Anterior cingulate cortex (tissue), 58 donors: Measurements from ENCODE around the gene MAGED1.

Experiments
- DNase-seq, 58 donors: peaks; one replicate each; lab custom pipeline; 2025; lab: John Stamatoyannopoulos, UW

MAGED1 gene

DNA sequence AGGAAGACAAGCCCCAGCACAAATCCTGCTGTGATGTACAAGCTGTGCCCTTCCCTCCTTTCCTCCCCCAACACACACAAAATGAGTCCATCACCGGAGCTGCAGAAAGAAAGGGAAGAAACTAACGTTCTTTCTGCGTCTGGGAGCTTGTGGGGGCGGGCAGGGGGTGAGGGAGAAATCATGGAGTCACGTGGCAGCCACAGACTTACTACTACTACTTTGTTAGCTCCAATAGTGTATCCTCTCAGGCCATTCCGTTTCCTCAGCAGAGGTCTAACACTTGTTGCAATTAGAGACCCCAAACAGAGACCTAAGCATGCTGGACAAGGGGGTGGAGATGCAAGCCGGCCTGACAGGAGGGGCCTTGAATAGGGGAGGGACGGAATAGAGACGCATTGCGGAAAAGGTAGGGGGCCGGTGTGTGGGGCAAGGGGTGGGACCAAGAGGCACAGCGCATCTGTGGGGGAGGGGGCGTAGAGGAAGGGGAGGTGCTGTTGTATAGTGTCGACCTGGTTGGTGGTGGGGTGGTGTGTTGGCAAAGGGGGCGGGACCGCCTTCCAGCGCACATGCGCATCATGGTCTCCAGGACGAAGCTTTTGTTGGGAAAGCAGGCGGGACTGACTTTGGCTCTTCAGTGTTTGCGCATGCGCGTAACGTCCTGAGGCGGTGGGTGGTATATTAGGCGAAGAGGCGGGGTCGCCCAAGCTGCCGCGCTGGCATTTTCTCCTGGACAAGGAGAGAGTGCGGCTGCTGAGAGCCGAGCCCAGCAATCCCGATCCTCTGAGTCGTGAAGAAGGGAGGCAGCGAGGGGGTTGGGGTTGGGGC lies at the start of gene MAGED1:
TSS of gene MAGED1 (plus strand) at position 703 of the 825 bp plus-strand sequence. CDS start 682 bp downstream, outside the sequence.
- peak; percentile 28 to 92 (median 83) for DNase-seq

DNA sequence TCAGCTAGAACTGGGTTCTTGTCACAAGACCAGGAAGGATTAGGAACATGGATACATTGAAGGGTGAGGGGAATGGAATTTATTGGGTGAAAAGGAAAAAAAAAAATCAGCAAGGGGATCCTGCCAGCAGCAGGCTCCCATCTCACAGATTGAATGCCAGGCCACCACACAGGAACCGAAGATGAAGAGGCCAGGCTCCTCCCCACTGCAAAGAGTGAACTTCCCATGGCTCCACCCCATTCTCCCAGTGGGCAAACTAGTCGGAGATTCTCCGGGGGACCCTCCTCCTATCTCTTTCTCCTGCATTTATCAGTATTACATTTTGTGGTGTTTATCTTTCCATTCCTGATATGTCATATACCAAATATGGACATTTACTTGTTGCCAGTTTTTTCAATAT lies 46.0 kb upstream of the MAGED1 start:
- DNase-seq = no peak

DNA sequence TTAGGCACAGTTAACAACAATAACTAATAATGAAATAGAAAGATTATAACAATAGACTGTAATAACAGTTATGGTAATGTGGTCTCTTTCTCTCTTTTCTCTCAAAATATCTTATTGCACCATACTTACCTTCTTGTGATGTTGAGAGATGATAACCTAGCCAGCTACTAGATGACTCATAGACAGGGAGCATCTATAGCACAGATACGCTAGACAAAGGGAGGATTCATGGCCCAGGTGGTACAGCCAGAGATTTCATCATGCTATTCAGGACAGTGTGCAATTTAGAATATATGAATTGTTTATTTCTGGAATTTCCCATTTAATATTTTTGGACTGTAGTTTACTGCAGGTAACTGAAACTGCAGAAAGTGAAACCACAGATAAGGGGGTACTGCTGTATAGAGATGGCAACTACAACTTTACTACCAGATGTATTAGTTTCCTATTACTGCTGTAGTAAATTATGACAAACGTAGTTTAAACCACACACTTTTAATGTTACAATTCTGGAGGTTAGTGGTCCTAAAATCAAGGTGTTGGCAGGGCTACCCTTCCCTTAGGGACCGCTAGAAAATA lies 41.8 kb upstream of the MAGED1 start:
- peak in 1 of 58 donors; percentile 0 for DNase-seq

DNA sequence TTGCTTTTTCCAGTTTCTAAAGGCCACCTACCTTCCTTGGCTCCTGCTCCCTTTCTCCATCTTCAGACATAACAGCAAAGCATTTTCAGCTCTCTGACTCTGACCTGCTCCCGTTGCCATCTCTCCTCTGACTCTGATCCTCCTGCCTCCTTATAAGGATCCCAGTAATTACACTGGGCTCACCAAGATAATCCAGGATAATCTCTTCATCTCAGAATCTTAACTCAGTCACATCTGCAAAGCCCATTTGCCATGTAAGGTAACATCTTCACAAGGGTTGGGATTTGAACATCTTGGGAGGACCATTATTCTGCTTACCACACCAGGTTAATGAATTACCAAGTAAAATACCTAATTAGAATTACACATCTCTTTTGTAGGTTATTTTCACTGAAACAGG lies 41.3 kb upstream of the MAGED1 start:
- DNase-seq = no peak

DNA sequence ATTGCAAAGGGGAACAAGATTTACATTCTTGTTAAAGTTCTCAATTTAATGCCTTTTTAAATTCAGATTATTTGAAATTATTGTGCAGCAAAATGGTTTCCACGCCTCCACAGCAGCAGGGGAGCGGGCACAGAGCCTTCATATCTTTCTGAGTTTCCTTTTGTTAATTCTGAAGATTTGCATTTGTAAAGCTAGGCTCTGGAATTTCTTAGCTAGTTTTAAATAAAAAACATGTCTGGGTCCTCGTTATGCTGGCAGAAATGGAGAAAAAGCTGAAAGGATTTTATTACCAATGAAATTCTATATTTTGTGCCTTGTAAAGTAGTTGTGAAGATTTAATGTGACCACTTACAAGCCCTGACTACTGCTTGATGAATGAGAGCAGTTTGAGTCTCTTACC lies 40.8 kb upstream of the MAGED1 start:
- DNase-seq = no peak

GRCh38 chrX:51853251-51853650 lies 40.2 kb upstream of the MAGED1 start:
- DNase-seq = no peak

DNA sequence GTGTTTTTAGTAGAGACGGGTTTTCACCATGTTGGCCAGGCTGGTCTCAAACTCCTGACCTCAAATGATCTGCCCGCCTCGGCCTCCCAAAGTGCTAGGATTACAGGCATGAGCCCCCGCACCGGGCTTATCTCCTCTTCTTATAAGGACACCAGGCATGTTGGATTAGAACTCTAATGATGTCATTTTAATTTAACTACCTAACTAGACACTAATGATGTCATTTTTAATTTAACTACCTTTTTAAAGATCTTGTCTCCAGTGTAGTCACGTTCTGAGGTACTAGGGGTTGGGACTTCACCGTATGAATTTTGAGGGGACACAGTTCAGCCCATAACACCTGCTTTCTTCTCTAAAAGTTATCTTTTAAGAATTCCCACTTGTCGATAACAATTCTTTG lies 37.7 kb upstream of the MAGED1 start:
- no peak for DNase-seq

- no peak for DNase-seq
Measured at GRCh38 chrX:51857159-51857733, 36.2 kb upstream of the MAGED1 start.

GRCh38 chrX:51860679-51861078 lies 32.7 kb upstream of the MAGED1 start:
- peak in 12 of 58 donors; percentile 0 to 23 (median 0) for DNase-seq

DNA sequence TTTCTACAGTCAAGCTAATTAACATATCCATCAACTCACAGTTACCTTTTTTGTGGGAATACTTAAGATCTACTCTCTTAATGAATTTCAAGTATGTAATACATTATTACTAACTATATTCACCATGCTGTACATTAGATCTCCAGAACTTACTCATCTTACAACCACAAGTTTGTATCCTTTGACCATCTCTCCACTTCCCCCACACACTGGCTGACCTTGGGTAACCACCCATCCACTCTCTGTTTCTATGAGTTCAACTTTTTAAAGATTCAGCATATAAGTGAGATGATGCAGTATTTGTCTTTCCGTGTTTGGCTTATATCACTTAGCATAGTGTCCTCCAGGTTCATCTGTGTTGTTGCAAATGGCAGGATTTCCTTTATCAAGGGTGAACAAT lies 30.5 kb upstream of the MAGED1 start:
- DNase-seq = no peak

- DNase-seq = no peak
Measured at GRCh38 chrX:51866210-51866609, 27.2 kb upstream of the MAGED1 start.

DNA sequence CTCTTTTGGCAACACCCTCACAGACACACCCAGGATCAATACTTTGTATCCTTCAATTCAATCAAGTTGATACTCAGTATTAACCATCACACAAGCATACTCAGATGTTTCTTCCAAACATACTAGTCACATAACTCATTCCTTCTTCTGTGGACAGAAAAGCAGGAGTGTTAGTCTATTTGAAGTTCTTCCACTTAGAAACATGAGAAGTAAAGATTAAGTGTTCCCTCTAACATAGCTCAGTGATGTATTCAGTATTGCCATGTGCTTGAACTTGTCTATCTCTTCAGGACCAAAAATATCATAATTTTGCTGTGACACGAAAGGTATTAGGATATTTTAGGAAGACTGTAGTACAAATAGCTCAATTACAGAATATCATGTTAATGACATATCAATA lies 25.8 kb upstream of the MAGED1 start:
- DNase-seq = no peak

DNA sequence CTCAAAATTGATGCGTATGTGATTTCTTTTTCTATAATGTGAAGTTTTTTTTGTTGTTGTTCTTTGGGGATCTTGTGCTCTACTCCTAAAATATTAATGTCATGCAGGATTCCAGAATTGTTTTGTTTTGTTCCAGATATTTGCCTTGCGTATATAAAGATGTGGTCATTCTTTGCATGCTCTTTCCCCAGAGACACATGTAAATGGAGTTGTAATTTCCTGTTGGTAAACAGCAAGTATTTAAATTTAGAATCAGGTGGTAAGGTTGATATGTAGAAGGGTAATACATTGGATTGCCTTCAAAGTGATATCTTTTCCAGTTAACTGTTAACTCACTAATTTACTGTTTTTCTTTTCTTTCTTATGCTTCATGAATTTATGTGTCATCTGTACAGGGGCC lies 23.1 kb upstream of the MAGED1 start:
- no peak for DNase-seq

DNA sequence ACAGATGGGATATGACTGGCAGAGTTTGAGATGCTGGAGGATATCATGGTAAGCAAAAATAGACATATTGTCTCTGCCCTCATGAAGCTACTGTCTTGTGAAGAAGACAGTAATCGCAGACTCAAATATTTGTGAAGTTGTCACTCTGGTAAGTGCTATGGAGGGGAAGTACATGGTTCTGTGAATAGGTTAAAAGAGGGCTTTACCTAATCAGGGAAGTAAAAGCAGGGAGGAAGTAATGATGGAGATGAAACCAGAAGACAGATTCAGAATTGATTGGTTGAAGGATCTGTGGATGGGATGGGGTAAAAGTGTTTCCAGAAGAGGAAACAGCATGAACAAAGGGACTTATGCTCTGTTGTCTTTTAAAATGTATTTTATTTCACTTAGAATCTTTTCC lies 19.3 kb upstream of the MAGED1 start:
- DNase-seq = no peak

GRCh38 chrX:51876441-51876840 lies 17.0 kb upstream of the MAGED1 start:
- DNase-seq = no peak

DNA sequence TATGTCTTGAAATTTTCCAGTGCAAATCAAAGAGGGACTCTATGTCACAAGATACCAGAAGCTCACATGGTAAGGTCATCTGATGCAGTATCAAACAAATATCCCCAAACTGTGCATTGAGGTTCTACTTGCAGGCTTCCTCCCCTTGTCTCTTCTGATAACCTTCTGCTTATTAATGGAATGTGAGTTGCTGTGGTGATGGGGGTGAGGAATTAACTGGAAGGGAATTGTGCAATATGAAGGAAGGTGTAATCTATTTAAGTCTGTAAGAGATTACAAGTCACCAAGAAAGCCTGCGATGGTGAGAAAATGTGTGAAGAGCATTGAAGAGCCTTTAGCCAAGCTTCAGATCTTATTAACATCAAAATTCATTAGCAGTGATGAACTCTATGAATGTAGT lies 15.4 kb upstream of the MAGED1 start:
- no peak for DNase-seq

DNA sequence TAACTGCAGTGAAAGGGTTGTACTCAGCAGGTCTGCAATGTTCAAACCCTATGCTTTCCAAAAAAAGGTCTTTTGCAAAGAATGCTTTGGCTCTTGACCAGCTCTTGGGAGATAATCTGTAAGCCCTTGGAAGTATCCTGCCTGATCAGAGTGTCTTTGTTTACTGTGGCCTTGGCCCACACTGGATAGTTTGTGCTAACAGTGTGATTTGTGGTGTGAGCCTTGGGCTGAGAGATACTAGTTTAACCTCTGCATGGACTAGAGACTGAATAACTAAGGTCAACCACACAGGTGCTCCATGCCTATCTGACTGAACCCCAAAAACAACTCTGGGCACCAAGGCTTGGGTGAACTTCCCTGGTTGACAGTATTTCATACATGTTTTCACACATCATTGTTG lies 3.6 kb upstream of the MAGED1 start:
- no peak for DNase-seq

DNA sequence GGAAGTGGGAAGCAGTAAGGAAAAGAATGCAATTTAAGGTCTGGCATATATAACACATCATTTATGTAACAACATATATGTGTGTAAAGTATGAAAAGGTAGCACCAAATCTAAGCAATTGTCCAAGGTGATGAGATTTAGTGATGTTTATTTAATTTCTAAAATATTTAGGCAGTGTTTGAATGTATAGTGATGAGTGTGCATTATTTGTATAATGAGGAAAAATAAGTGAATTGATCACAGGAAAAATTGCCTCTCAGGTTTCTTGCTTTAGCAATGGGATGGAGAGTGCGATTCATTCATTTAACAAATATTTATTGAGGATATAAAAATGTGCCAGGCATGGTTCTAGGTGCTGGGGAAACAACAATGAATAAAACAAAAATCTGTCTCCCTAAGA lies 2.2 kb upstream of the MAGED1 start:
- no peak for DNase-seq

DNA sequence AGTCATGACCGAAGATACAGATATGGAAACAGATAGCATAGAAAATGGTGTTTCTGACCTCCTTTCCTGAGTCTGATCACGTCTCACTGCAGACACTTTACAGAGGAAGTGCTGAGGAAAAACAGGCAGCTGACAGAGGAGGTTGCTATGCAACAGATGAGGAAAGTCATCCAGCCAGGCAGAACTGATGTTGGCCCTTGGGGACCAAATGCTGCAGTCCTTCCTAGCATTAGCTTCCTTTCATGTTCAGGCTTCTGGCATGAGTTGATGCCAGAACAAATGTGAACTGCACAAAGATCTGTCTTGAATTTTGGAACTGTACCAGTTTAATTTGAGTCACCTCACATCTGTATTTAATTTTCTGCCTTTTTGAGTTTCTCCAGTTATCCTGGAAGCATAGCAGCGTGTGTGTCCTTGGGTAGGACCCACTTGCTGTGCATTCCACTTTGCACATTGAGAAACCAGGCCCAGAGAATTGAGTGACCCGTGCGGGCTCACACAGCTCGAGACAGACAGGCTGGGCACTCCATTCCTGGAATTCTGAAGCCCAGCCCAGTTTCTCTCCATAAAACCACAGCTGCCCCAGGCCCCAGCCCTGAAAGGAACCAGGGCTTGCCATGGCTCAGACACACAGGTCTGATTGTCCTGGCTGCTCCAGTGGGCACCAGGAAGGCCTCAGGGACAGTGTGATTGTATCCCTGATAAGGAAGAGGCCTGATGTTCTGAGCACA lies 1.4 kb upstream of the MAGED1 start:
- peak in 44 of 58 donors; percentile 0 to 61 (median 14) for DNase-seq

GRCh38 chrX:51893931-51894696 lies 691 bp downstream of the MAGED1 start:
- DNase-seq = peak in 32 of 58 donors; percentile 0 to 52 (median 24)
